ENCODE measurements around the gene ENOX1.

ENOX1 gene

DNA sequence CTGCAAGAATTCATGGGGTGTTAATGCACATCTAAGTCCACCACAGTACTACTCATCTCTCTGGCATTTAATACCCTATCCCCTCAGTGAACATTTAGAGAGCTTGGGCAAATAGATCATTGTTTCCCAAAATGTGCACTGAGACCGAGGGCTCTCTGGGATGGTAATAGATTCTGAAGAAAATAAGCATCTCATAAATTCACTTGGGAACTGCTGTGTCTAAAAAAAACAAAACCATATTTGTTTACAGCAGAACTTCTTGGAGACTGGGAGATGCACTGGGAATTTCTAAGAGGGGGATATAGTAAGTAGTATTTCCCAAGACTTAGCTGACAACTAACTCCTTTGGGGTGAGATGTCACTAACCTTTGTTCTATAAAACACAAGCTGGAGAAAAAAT, 58.4 kb downstream of the ENOX1 start:
- Histone ChIP-seq H3K36me3 (ENCODE audit: control insufficient read depth in 2 of 2, insufficient read depth in 2 of 2, low read length in 2 of 2) (no peaks in the 10 kb centered on the region), H3K9me3 (ENCODE audit: control insufficient read depth in 2 of 2, low read length in 2 of 2) (no peaks in the 10 kb centered on the region), H3K4me1 (ENCODE audit: control insufficient read depth in 2 of 2, insufficient read depth in 2 of 2, low read length in 2 of 2) (no peaks in the 10 kb centered on the region), H3K4me3 (ENCODE audit: low read length in 2 of 2) (no peak overlapping the region), H3K27ac (ENCODE audit: low read depth in 2 of 2, low read length in 2 of 2) (no peak overlapping the region), H3K9ac (ENCODE audit: low read depth in 1 of 2, low read length in 2 of 2) (no peak overlapping the region), H3K27me3 (ENCODE audit: control insufficient read depth in 2 of 2, insufficient read depth in 2 of 2, low read length in 2 of 2) (no peaks in the 10 kb centered on the region)

DNA sequence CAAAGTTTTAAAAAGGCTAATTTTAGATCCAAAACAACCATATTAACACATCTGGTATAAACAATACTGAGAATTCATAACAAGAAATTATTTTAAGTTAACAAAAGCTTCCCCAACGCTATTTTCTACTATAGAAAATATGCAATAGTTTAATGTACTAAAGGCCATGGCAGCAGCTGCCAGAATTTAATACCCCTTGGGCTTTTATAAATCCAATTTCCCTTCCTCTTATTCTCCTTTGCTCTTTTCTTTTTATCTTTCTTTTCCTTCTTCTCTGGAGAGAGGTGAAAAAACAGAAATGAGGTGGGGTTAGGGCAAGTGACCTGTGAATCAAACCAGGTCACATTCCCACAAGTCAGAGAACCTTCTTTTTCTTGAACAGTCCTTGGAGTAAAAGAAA, 58.9 kb downstream of the ENOX1 start:
- H3K36me3 ChIP-seq (ENCODE audit: control insufficient read depth in 2 of 2, insufficient read depth in 2 of 2, low read length in 2 of 2) = no peaks in the 10 kb centered on the region
- no peak overlapping the region for H3K27ac ChIP-seq (ENCODE audit: low read depth in 2 of 2, low read length in 2 of 2)
- no peak overlapping the region for H3K4me3 ChIP-seq (ENCODE audit: low read length in 2 of 2)
- no peaks in the 10 kb centered on the region for H3K4me1 ChIP-seq (ENCODE audit: control insufficient read depth in 2 of 2, insufficient read depth in 2 of 2, low read length in 2 of 2)
- H3K9ac ChIP-seq (ENCODE audit: low read depth in 1 of 2, low read length in 2 of 2) = no peak overlapping the region
- H3K9me3 ChIP-seq (ENCODE audit: control insufficient read depth in 2 of 2, low read length in 2 of 2) = no peaks in the 10 kb centered on the region
- no peaks in the 10 kb centered on the region for H3K27me3 ChIP-seq (ENCODE audit: control insufficient read depth in 2 of 2, insufficient read depth in 2 of 2, low read length in 2 of 2)

DNA sequence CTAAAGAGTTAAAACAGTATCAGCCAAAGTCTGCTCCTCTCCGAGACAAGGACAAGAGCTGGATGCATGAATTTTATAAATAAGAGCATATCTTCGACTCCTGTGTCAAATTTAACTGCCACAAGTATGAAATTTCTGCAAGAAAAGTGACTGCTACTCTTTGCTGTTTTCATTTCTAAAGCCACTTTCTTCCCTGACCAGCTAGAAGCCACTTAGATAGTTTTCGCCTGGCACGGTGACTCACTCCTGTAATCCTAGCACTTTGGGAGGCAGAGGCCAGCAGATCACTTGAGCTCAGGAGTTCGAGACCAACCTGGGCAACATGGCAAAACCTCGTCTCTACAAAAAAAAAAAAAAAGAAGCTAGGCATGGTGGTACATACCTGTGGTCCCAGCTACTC, 61.3 kb downstream of the ENOX1 start:
- H3K27me3 ChIP-seq (ENCODE audit: control insufficient read depth in 2 of 2, insufficient read depth in 2 of 2, low read length in 2 of 2) = no peaks in the 10 kb centered on the region
- H3K9ac ChIP-seq (ENCODE audit: low read depth in 1 of 2, low read length in 2 of 2) = no peak overlapping the region
- no peaks in the 10 kb centered on the region for H3K4me1 ChIP-seq (ENCODE audit: control insufficient read depth in 2 of 2, insufficient read depth in 2 of 2, low read length in 2 of 2)
- H3K9me3 ChIP-seq (ENCODE audit: control insufficient read depth in 2 of 2, low read length in 2 of 2) = no peaks in the 10 kb centered on the region
- no peaks in the 10 kb centered on the region for H3K36me3 ChIP-seq (ENCODE audit: control insufficient read depth in 2 of 2, insufficient read depth in 2 of 2, low read length in 2 of 2)
- H3K27ac ChIP-seq (ENCODE audit: low read depth in 2 of 2, low read length in 2 of 2) = no peak overlapping the region
- no peak overlapping the region for H3K4me3 ChIP-seq (ENCODE audit: low read length in 2 of 2)

DNA sequence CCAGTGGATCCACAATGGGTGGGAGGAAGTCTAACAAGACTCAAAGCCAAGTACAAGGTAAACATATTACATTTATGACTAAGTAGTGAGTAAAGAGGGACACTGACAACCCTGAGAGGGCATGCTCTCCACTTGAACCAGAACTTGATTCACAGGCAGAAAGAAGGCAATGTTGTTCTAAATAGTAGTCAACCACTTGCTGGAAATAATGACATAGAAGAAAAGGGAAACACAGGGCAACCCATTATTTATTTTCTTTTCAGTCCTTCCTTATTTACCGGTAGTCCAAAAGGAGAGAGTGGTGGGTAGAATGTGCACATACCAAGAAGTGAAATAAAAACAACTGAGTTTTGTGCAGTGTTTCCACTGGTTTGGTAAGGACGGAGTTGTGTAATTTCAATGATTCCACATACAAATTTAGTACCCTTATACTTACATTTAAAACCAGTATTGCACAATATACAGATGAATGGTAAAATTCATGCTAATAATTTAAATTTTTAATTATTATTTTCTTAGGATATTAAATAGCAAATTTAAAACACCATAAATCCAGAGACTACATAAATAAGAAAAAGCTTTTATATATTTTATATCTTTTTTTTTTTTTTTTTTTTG, 65.9 kb downstream of the ENOX1 start:
- H3K27me3 ChIP-seq (ENCODE audit: control insufficient read depth in 2 of 2, insufficient read depth in 2 of 2, low read length in 2 of 2) = no peaks in the 10 kb centered on the region
- H3K9ac ChIP-seq (ENCODE audit: low read depth in 1 of 2, low read length in 2 of 2) = no peak overlapping the region
- H3K4me3 ChIP-seq (ENCODE audit: low read length in 2 of 2) = no peak overlapping the region
- no peaks in the 10 kb centered on the region for H3K9me3 ChIP-seq (ENCODE audit: control insufficient read depth in 2 of 2, low read length in 2 of 2)
- no peak overlapping the region for H3K27ac ChIP-seq (ENCODE audit: low read depth in 2 of 2, low read length in 2 of 2)
- H3K4me1 ChIP-seq (ENCODE audit: control insufficient read depth in 2 of 2, insufficient read depth in 2 of 2, low read length in 2 of 2) = no peaks in the 10 kb centered on the region
- H3K36me3 ChIP-seq (ENCODE audit: control insufficient read depth in 2 of 2, insufficient read depth in 2 of 2, low read length in 2 of 2) = no peaks in the 10 kb centered on the region

DNA sequence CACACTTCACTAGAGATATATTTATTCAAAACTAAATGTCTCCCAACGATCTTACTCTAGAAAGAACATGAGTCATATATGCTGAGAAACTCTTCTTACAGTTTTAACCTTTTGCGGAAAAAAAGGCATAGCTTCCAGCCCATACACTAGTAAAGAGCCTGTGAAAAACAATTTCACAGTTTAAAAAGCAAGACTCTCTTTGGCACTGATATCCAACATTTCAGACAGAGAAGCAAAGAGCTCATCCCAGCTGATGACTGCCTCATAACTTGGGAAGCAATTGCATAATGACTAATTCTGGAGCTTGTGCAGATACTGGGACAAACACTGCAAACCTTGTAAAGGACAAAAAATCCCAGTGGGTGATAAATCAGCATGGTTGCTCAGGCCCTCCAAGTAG, 88.0 kb downstream of the ENOX1 start:
- H3K27me3 ChIP-seq (ENCODE audit: control insufficient read depth in 2 of 2, insufficient read depth in 2 of 2, low read length in 2 of 2) = no peaks in the 10 kb centered on the region
- H3K9ac ChIP-seq (ENCODE audit: low read depth in 1 of 2, low read length in 2 of 2) = no peak overlapping the region
- no peaks in the 10 kb centered on the region for H3K36me3 ChIP-seq (ENCODE audit: control insufficient read depth in 2 of 2, insufficient read depth in 2 of 2, low read length in 2 of 2)
- H3K4me1 ChIP-seq (ENCODE audit: control insufficient read depth in 2 of 2, insufficient read depth in 2 of 2, low read length in 2 of 2) = no peaks in the 10 kb centered on the region
- no peaks in the 10 kb centered on the region for H3K9me3 ChIP-seq (ENCODE audit: control insufficient read depth in 2 of 2, low read length in 2 of 2)
- no peak overlapping the region for H3K27ac ChIP-seq (ENCODE audit: low read depth in 2 of 2, low read length in 2 of 2)
- no peak overlapping the region for H3K4me3 ChIP-seq (ENCODE audit: low read length in 2 of 2)

DNA sequence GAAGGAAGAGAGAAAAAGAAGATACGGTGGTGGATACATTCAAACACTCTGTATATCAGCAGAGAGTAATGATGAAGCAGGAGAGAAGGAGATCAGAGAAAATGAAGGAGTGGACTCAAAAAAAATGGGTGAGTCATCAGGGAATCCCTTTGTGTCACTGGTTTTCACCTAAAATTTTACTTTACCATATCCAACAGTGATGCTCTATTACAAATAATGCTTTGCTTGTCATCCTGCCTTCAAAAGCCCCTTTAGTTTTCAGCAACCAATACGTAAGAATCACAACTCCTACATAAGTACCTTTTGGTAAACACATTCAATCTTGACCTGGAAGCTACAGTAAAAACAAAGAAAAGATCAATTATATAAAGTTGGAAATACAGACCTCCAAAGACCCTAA, 88.8 kb downstream of the ENOX1 start:
- H3K27ac ChIP-seq (ENCODE audit: low read depth in 2 of 2, low read length in 2 of 2) = no peak overlapping the region
- H3K4me1 ChIP-seq (ENCODE audit: control insufficient read depth in 2 of 2, insufficient read depth in 2 of 2, low read length in 2 of 2) = no peaks in the 10 kb centered on the region
- H3K27me3 ChIP-seq (ENCODE audit: control insufficient read depth in 2 of 2, insufficient read depth in 2 of 2, low read length in 2 of 2) = no peaks in the 10 kb centered on the region

DNA sequence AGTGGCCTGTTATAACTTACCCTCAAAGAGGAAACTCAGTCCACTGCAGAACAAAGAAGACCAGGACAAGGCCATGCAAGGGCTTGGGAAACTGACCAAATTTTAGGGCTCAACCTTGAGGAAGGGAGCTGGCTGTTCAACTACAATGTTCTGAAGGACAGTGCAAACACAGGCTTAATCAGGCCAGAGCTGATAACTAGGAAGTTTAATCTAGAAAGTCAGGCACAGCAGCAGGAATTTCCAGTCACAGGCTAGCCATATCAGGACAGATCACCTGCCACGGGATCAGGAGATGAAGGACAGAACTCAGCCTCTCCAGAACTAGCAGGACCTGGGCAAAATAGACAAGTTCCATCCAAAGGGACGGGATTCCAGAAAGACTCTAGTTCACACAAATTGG, 89.4 kb downstream of the ENOX1 start:
- Histone ChIP-seq H3K27ac (ENCODE audit: low read depth in 2 of 2, low read length in 2 of 2) (no peak overlapping the region), H3K9me3 (ENCODE audit: control insufficient read depth in 2 of 2, low read length in 2 of 2) (no peaks in the 10 kb centered on the region), H3K4me3 (ENCODE audit: low read length in 2 of 2) (no peak overlapping the region), H3K27me3 (ENCODE audit: control insufficient read depth in 2 of 2, insufficient read depth in 2 of 2, low read length in 2 of 2) (no peaks in the 10 kb centered on the region), H3K9ac (ENCODE audit: low read depth in 1 of 2, low read length in 2 of 2) (no peak overlapping the region), H3K4me1 (ENCODE audit: control insufficient read depth in 2 of 2, insufficient read depth in 2 of 2, low read length in 2 of 2) (no peaks in the 10 kb centered on the region), H3K36me3 (ENCODE audit: control insufficient read depth in 2 of 2, insufficient read depth in 2 of 2, low read length in 2 of 2) (no peaks in the 10 kb centered on the region)

More for the DNA sequence above, 88.8 kb downstream of the ENOX1 start:
- H3K9ac ChIP-seq (ENCODE audit: low read depth in 1 of 2, low read length in 2 of 2) = no peak overlapping the region
- H3K4me3 ChIP-seq (ENCODE audit: low read length in 2 of 2) = no peak overlapping the region
- H3K9me3 ChIP-seq (ENCODE audit: control insufficient read depth in 2 of 2, low read length in 2 of 2) = no peaks in the 10 kb centered on the region
- no peaks in the 10 kb centered on the region for H3K36me3 ChIP-seq (ENCODE audit: control insufficient read depth in 2 of 2, insufficient read depth in 2 of 2, low read length in 2 of 2)

DNA sequence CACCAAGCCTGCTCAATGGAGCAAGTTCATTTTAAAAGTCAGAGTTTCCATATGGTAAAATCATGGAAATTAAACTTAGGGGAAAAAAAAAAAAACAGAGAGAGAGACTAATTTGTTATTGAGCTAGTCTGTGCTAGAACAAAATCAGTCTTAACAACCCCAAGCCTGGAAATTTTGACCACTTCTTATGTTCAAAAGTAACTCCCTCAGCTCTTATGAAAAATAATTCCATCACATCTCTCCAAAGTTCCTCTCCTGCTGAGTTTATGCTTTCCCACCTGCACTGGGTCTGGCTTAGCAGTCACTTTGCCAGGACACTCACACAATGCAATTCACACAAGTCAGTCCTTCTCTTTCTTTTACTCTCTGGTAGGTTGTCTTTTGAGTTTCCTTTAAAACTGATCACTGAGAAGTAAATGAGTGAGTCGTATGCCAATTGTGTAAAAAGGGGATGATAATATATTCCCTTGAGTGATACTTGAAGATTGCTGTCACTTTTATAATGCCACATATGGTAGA, 92.6 kb downstream of the ENOX1 start:
- Histone ChIP-seq H3K9ac (ENCODE audit: low read depth in 1 of 2, low read length in 2 of 2) (no peak overlapping the region), H3K4me3 (ENCODE audit: low read length in 2 of 2) (no peak overlapping the region), H3K36me3 (ENCODE audit: control insufficient read depth in 2 of 2, insufficient read depth in 2 of 2, low read length in 2 of 2) (no peaks in the 10 kb centered on the region), H3K27ac (ENCODE audit: low read depth in 2 of 2, low read length in 2 of 2) (no peak overlapping the region), H3K27me3 (ENCODE audit: control insufficient read depth in 2 of 2, insufficient read depth in 2 of 2, low read length in 2 of 2) (no peaks in the 10 kb centered on the region), H3K9me3 (ENCODE audit: control insufficient read depth in 2 of 2, low read length in 2 of 2) (no peaks in the 10 kb centered on the region), H3K4me1 (ENCODE audit: control insufficient read depth in 2 of 2, insufficient read depth in 2 of 2, low read length in 2 of 2) (no peaks in the 10 kb centered on the region)

DNA sequence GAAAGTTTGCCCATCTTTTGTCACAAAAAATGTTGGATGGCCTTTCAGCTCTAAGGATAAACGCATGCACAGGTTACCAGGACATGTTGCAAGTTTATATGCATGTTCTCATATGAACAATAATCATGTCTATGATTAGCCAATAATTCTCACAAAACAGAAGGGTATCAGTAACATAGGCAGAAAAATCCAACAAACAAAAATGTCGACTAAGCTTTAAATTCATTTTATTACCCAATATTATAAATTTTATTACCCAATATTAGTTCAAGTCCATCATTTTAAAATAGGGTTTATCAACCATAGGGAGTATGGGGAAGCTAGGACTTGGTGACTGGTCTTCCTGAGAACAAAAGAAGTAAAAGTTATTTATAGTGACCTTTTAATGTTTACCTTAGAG, 93.1 kb downstream of the ENOX1 start:
- no peak overlapping the region for H3K4me3 ChIP-seq (ENCODE audit: low read length in 2 of 2)
- no peaks in the 10 kb centered on the region for H3K4me1 ChIP-seq (ENCODE audit: control insufficient read depth in 2 of 2, insufficient read depth in 2 of 2, low read length in 2 of 2)
- H3K36me3 ChIP-seq (ENCODE audit: control insufficient read depth in 2 of 2, insufficient read depth in 2 of 2, low read length in 2 of 2) = no peaks in the 10 kb centered on the region
- no peaks in the 10 kb centered on the region for H3K9me3 ChIP-seq (ENCODE audit: control insufficient read depth in 2 of 2, low read length in 2 of 2)
- H3K27ac ChIP-seq (ENCODE audit: low read depth in 2 of 2, low read length in 2 of 2) = no peak overlapping the region
- no peak overlapping the region for H3K9ac ChIP-seq (ENCODE audit: low read depth in 1 of 2, low read length in 2 of 2)
- H3K27me3 ChIP-seq (ENCODE audit: control insufficient read depth in 2 of 2, insufficient read depth in 2 of 2, low read length in 2 of 2) = no peaks in the 10 kb centered on the region

DNA sequence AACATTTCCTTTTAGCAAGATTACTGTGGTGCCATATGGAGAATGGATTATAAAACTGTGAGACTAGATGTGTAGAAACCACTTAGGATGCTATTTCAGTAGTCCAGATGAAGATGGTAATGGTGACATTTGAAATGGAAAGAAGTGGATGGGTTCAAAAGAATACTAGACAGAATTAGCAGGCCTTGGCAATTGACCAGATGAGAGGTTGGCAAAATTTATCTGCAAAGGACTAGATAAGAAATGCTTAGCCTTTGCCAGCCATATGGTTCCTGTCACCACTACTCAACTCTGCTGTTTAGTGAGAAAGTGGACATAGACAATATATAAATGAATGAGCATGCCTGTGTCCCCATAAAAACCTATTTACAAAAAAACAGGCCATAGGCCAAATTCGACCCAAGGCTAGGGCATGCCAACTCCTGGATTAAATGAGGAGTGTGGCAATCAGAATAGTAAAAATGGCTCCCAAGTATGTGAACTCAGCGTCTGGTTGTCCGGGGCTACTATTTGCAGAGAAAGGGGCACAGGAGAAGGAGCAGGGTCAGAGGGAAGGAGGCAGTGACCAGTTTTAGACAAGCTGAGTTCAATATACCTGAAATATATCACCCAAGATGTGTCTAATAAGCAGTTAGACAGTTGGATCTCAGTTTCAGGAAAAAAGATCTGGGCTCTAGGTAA, 98.4 kb downstream of the ENOX1 start:
- H3K36me3 ChIP-seq (ENCODE audit: control insufficient read depth in 2 of 2, insufficient read depth in 2 of 2, low read length in 2 of 2) = no peaks in the 10 kb centered on the region
- no peak overlapping the region for H3K27ac ChIP-seq (ENCODE audit: low read depth in 2 of 2, low read length in 2 of 2)
- H3K9me3 ChIP-seq (ENCODE audit: control insufficient read depth in 2 of 2, low read length in 2 of 2) = no peaks in the 10 kb centered on the region
- no peaks in the 10 kb centered on the region for H3K4me1 ChIP-seq (ENCODE audit: control insufficient read depth in 2 of 2, insufficient read depth in 2 of 2, low read length in 2 of 2)
- no peak overlapping the region for H3K4me3 ChIP-seq (ENCODE audit: low read length in 2 of 2)
- H3K9ac ChIP-seq (ENCODE audit: low read depth in 1 of 2, low read length in 2 of 2) = no peak overlapping the region
- no peaks in the 10 kb centered on the region for H3K27me3 ChIP-seq (ENCODE audit: control insufficient read depth in 2 of 2, insufficient read depth in 2 of 2, low read length in 2 of 2)

All from mucosa of rectum (tissue), 2 donors.